ENCODE measurements around the gene SEPTIN8. TPM values are rescaled to one million over a fixed set of nuclear protein-coding genes. Genes with fewer than 3 reads are reported as not detected.
A peak's percentile ranks its signal among the peaks of the same experiment; 100 is the strongest.

Gene SEPTIN8
- total and polyA plus RNA-seq, 5 experiments from 2014 or later: 0.82 to 6.6 (median 1.2) TPM

GRCh38 chr5:132776131-132776937, 705 bp downstream of the SEPTIN8 start:
- H3K4me1 Mint-ChIP-seq: peaks cover 14 to 49% (median 29%) of the 10 kb centered on the region in 4 donors
- DNase-seq: no peak

GRCh38 chr5:132775476-132775961, 1.5 kb downstream of the SEPTIN8 start:
- H3K36me3 Mint-ChIP-seq: no peaks in the 10 kb centered on the region
- ATAC-seq (no peak), DNase-seq (no peak)
- peak overlapping the region; percentile 2 to 82 (median 64) for H3K4me3 Mint-ChIP-seq
- peaks cover 0 to 32% (median 25%) of the 10 kb centered on the region in 5 donors for H3K27me3 Mint-ChIP-seq
- POLR2A ChIA-PET: interaction anchor here (0.5 to 0.8 kb wide), 4 partner anchors 28 to 1433 kb away, joined by 3 to 4 read pairs (median 3); partner anchors contain the start of gene CCNI2
- peak overlapping the region in 1 of 10 donors; percentile 41 for H3K27ac Mint-ChIP-seq
- H3K9me3 Mint-ChIP-seq: no peaks in the 10 kb centered on the region
- peaks cover 14 to 41% (median 24%) of the 10 kb centered on the region in 4 donors for H3K4me1 Mint-ChIP-seq

More at GRCh38 chr5:132776131-132776937, 705 bp downstream of the SEPTIN8 start:
- H3K36me3 Mint-ChIP-seq: no peaks in the 10 kb centered on the region
- POLR2A ChIA-PET: interaction anchor here (0.5 to 1.2 kb wide), 5 partner anchors 22 to 1434 kb away, joined by 3 read pairs; partner anchors contain the start of genes AFF4 and CCNI2
- peak overlapping the region; percentile 50 to 82 (median 68) for H3K4me3 Mint-ChIP-seq
- peaks cover 0 to 34% (median 26%) of the 10 kb centered on the region in 5 donors for H3K27me3 Mint-ChIP-seq
- ATAC-seq: peak in 1 of 2 donors; percentile 19
- H3K9me3 Mint-ChIP-seq: no peaks in the 10 kb centered on the region
- H3K27ac Mint-ChIP-seq: peak overlapping the region in 3 of 10 donors; percentile 36 to 80 (median 41)

- H3K4me1 Mint-ChIP-seq: peaks cover 13 to 35% (median 21%) of the 10 kb centered on the region in 4 donors
- peaks cover 0 to 31% (median 21%) of the 10 kb centered on the region in 5 donors for H3K27me3 Mint-ChIP-seq
- DNase-seq (no peak), ATAC-seq (no peak)
- no peak overlapping the region for H3K27ac Mint-ChIP-seq
- H3K9me3 Mint-ChIP-seq: no peaks in the 10 kb centered on the region
- H3K36me3 Mint-ChIP-seq: no peaks in the 10 kb centered on the region
- peak overlapping the region in 2 of 10 donors; percentile 14 to 82 for H3K4me3 Mint-ChIP-seq
- POLR2A ChIA-PET: interaction anchor here (0.5 kb wide), 1 partner anchor 94 kb away, joined by 4 read pairs; no protein-coding TSS in a partner anchor
Observed at GRCh38 chr5:132774896-132775295, 2.1 kb downstream of the SEPTIN8 start.

- Mint-ChIP-seq H3K9me3 (no peaks in the 10 kb centered on the region), H3K36me3 (no peaks in the 10 kb centered on the region), H3K4me3 (peak overlapping the region in 1 of 10 donors; percentile 24), H3K27me3 (peaks cover 0 to 29% (median 16%) of the 10 kb centered on the region in 5 donors), H3K27ac (no peak overlapping the region), H3K4me1 (peaks cover 11 to 30% (median 18%) of the 10 kb centered on the region in 4 donors)
- DNase-seq: no peak
- ATAC-seq: no peak
- POLR2A ChIA-PET: no interaction called here
Observed at GRCh38 chr5:132774406-132774805, 2.6 kb downstream of the SEPTIN8 start.

GRCh38 chr5:132773601-132774355, 3.3 kb downstream of the SEPTIN8 start:
- peaks cover 0 to 26% (median 10%) of the 10 kb centered on the region in 5 donors for H3K27me3 Mint-ChIP-seq
- ATAC-seq: no peak
- H3K9me3 Mint-ChIP-seq: no peaks in the 10 kb centered on the region
- H3K4me1 Mint-ChIP-seq: peaks cover 11 to 24% (median 17%) of the 10 kb centered on the region in 4 donors
- no peak overlapping the region for H3K27ac Mint-ChIP-seq
- no peaks in the 10 kb centered on the region for H3K36me3 Mint-ChIP-seq
- no peak for DNase-seq
- POLR2A ChIA-PET: interaction anchor here (1.1 kb wide), 1 partner anchor 283 kb away, joined by 3 read pairs; the partner anchor contains the start of gene IRF1
- peak overlapping the region in 3 of 10 donors; percentile 24 to 58 (median 31) for H3K4me3 Mint-ChIP-seq

- Mint-ChIP-seq H3K4me3 (no peak overlapping the region), H3K4me1 (peaks cover 8 to 18% (median 12%) of the 10 kb centered on the region in 4 donors), H3K9me3 (no peaks in the 10 kb centered on the region), H3K27me3 (peaks cover 0 to 21% (median 3%) of the 10 kb centered on the region in 5 donors), H3K36me3 (no peaks in the 10 kb centered on the region), H3K27ac (peak overlapping the region in 1 of 10 donors; percentile 25)
- DNase-seq (no peak), ATAC-seq (no peak)
- POLR2A ChIA-PET: interaction anchor here (1.1 kb wide), 1 partner anchor 283 kb away, joined by 3 read pairs; the partner anchor contains the start of gene IRF1
Observed at GRCh38 chr5:132773114-132773513, 3.9 kb downstream of the SEPTIN8 start.

GRCh38 chr5:132772291-132773070, 4.6 kb downstream of the SEPTIN8 start:
- Mint-ChIP-seq H3K4me1 (peaks cover 5 to 14% (median 8%) of the 10 kb centered on the region in 4 donors), H3K27ac (peak overlapping the region in 1 of 10 donors; percentile 25), H3K36me3 (no peaks in the 10 kb centered on the region), H3K4me3 (peak overlapping the region in 1 of 10 donors; percentile 6), H3K9me3 (no peaks in the 10 kb centered on the region), H3K27me3 (peaks cover 0 to 16% (median 0%) of the 10 kb centered on the region in 5 donors)
- POLR2A ChIA-PET: interaction anchor here (1.1 kb wide), 1 partner anchor 282 kb away, joined by 3 read pairs; the partner anchor contains the start of gene IRF1
- ATAC-seq: no peak
- DNase-seq: no peak

- no peak for ATAC-seq
- Mint-ChIP-seq H3K36me3 (no peaks in the 10 kb centered on the region), H3K27me3 (peaks cover 0 to 16% (median 0%) of the 10 kb centered on the region in 5 donors), H3K9me3 (no peaks in the 10 kb centered on the region), H3K4me1 (peaks cover 5 to 14% (median 8%) of the 10 kb centered on the region in 4 donors), H3K27ac (no peak overlapping the region), H3K4me3 (no peak overlapping the region)
- DNase-seq: no peak
- POLR2A ChIA-PET: no interaction called here
Observed at GRCh38 chr5:132771503-132771998, 5.5 kb downstream of the SEPTIN8 start.

- peaks cover 0 to 13% (median 0%) of the 10 kb centered on the region in 5 donors for H3K27me3 Mint-ChIP-seq
- H3K36me3 Mint-ChIP-seq: no peaks in the 10 kb centered on the region
- H3K4me1 Mint-ChIP-seq: peaks cover 3 to 8% (median 5%) of the 10 kb centered on the region in 4 donors
- H3K27ac Mint-ChIP-seq: no peak overlapping the region
- H3K4me3 Mint-ChIP-seq: no peak overlapping the region
- DNase-seq (no peak), ATAC-seq (no peak)
- no peaks in the 10 kb centered on the region for H3K9me3 Mint-ChIP-seq
- POLR2A ChIA-PET: no interaction called here
Observed at GRCh38 chr5:132770476-132771159, 6.4 kb downstream of the SEPTIN8 start.

GRCh38 chr5:132768485-132768868, 8.6 kb downstream of the SEPTIN8 start:
- DNase-seq: no peak
- H3K9me3 Mint-ChIP-seq: no peaks in the 10 kb centered on the region
- H3K27ac Mint-ChIP-seq: no peak overlapping the region
- POLR2A ChIA-PET: no interaction called here
- no peak for ATAC-seq
- H3K36me3 Mint-ChIP-seq: peaks cover 0 to 1% (median 0%) of the 10 kb centered on the region in 3 donors
- peaks cover 0 to 2% (median 0%) of the 10 kb centered on the region in 4 donors for H3K4me1 Mint-ChIP-seq
- no peak overlapping the region for H3K4me3 Mint-ChIP-seq
- no peaks in the 10 kb centered on the region for H3K27me3 Mint-ChIP-seq

GRCh38 chr5:132767150-132767549, 9.9 kb downstream of the SEPTIN8 start:
- Mint-ChIP-seq H3K27ac (no peak overlapping the region), H3K4me3 (no peak overlapping the region), H3K4me1 (peaks cover 0 to 2% (median 0%) of the 10 kb centered on the region in 4 donors), H3K9me3 (no peaks in the 10 kb centered on the region), H3K27me3 (no peaks in the 10 kb centered on the region), H3K36me3 (peaks cover 0 to 4% (median 0%) of the 10 kb centered on the region in 3 donors)
- no peak for ATAC-seq
- DNase-seq: no peak
- POLR2A ChIA-PET: interaction anchor here (0.6 kb wide), 1 partner anchor 9 kb away, joined by 3 read pairs; no protein-coding TSS in a partner anchor

Data from naive thymus-derived CD8-positive, alpha-beta T cell (primary cell).